PC-3 (cell line): Measurements from ENCODE around the gene DGKB.

Experiments used
- EZH2 ChIP-seq: fragments of 300-600 bp; sonication (generic); IDR thresholded peaks from one replicate; pipeline ENCODE4 v1.6.1; 2017; ENCODE audit warnings: antibody characterized with exemption, mild to moderate bottlenecking, low read length; ENCODE audit not compliant: unreplicated experiment
- EZH2phosphoT487 ChIP-seq: fragments of 300-600 bp; sonication (generic); IDR thresholded peaks from 2 replicates; pipeline ENCODE4 v1.6.1; 2018; ENCODE audit warnings: mild to moderate bottlenecking, antibody characterized with exemption, low read length, borderline replicate concordance

- TF ChIP-seq EZH2 (no peak), EZH2phosphoT487 (no peak)
Observed at GRCh38 chr7:14934839-14935238, 32.3 kb upstream of the DGKB start.
